ENCODE data around the gene TBC1D5.

TBC1D5 gene

DNA sequence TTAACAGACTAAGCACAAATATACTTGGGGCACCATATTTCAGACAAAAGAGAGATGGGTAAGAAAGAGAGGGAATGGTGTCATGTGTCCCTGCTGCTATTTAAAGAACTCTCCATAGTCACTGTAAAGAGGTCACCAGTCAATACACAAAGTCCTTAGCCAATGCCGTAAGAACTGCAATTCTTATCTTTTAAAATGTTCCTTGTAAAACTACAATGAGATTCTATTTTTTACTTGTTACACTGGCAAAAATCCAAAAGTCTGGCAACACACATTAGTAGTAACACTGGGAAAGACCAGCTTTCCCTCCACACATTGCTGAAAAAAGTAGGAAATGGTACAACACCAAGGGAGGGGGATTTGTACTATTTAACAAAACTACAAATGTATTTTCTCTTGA is 189.4 kb downstream of the TBC1D5 start:
- ATAC-seq: no peak
- TF ChIP-seq ARNTL (CRISPR knock-in tag; IDR thresholded peaks at IDR 0.05; ENCODE audit: borderline replicate concordance, low read depth): no peak
- no peak for TF ChIP-seq RARB (CRISPR knock-in tag; IDR thresholded peaks at IDR 0.05)
- TF ChIP-seq ZFP3 (CRISPR knock-in tag; IDR thresholded peaks at IDR 0.05): no peak
- TF ChIP-seq PPARA (CRISPR knock-in tag; IDR thresholded peaks at IDR 0.05; ENCODE audit: borderline replicate concordance): no peak
- TF ChIP-seq, protein P1, sequence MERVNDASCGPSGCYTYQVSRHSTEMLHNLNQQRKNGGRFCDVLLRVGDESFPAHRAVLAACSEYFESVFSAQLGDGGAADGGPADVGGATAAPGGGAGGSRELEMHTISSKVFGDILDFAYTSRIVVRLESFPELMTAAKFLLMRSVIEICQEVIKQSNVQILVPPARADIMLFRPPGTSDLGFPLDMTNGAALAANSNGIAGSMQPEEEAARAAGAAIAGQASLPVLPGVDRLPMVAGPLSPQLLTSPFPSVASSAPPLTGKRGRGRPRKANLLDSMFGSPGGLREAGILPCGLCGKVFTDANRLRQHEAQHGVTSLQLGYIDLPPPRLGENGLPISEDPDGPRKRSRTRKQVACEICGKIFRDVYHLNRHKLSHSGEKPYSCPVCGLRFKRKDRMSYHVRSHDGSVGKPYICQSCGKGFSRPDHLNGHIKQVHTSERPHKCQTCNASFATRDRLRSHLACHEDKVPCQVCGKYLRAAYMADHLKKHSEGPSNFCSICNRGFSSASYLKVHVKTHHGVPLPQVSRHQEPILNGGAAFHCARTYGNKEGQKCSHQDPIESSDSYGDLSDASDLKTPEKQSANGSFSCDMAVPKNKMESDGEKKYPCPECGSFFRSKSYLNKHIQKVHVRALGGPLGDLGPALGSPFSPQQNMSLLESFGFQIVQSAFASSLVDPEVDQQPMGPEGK (CRISPR knock-in tag; IDR thresholded peaks at IDR 0.05; ENCODE audit: borderline replicate concordance): no peak
- TF ChIP-seq, protein P2, sequence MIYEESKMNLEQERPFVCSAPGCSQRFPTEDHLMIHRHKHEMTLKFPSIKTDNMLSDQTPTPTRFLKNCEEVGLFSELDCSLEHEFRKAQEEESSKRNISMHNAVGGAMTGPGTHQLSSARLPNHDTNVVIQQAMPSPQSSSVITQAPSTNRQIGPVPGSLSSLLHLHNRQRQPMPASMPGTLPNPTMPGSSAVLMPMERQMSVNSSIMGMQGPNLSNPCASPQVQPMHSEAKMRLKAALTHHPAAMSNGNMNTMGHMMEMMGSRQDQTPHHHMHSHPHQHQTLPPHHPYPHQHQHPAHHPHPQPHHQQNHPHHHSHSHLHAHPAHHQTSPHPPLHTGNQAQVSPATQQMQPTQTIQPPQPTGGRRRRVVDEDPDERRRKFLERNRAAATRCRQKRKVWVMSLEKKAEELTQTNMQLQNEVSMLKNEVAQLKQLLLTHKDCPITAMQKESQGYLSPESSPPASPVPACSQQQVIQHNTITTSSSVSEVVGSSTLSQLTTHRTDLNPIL (CRISPR knock-in tag; IDR thresholded peaks at IDR 0.05; ENCODE audit: low read depth): no peak
- no peak for TF ChIP-seq ISL1 (CRISPR knock-in tag; IDR thresholded peaks at IDR 0.05)
- TF ChIP-seq OSR1 (CRISPR knock-in tag; IDR thresholded peaks at IDR 0.05): no peak
- no peak for TF ChIP-seq ESRRG (CRISPR knock-in tag; IDR thresholded peaks at IDR 0.05)
- no peak for TF ChIP-seq CSDC2 (CRISPR knock-in tag; IDR thresholded peaks at IDR 0.05)
- no peak for TF ChIP-seq ZNF565 (CRISPR knock-in tag; conservative IDR thresholded peaks at IDR 0.05; ENCODE audit: low read depth)
- TF ChIP-seq ZFP30 (CRISPR knock-in tag; IDR thresholded peaks at IDR 0.05): no peak
- TF ChIP-seq GLIS3 (CRISPR knock-in tag; IDR thresholded peaks at IDR 0.05): no peak
- TF ChIP-seq ZC3H10 (CRISPR knock-in tag; IDR thresholded peaks at IDR 0.05): no peak
- TF ChIP-seq, protein P3, sequence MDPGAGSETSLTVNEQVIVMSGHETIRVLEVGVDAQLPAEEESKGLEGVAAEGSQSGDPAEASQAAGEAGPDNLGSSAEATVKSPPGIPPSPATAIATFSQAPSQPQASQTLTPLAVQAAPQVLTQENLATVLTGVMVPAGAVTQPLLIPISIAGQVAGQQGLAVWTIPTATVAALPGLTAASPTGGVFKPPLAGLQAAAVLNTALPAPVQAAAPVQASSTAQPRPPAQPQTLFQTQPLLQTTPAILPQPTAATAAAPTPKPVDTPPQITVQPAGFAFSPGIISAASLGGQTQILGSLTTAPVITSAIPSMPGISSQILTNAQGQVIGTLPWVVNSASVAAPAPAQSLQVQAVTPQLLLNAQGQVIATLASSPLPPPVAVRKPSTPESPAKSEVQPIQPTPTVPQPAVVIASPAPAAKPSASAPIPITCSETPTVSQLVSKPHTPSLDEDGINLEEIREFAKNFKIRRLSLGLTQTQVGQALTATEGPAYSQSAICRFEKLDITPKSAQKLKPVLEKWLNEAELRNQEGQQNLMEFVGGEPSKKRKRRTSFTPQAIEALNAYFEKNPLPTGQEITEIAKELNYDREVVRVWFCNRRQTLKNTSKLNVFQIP (CRISPR knock-in tag; IDR thresholded peaks at IDR 0.05; ENCODE audit: borderline replicate concordance, low read depth): no peak
- TF ChIP-seq SNAI2 (CRISPR knock-in tag; IDR thresholded peaks at IDR 0.05): no peak

DNA sequence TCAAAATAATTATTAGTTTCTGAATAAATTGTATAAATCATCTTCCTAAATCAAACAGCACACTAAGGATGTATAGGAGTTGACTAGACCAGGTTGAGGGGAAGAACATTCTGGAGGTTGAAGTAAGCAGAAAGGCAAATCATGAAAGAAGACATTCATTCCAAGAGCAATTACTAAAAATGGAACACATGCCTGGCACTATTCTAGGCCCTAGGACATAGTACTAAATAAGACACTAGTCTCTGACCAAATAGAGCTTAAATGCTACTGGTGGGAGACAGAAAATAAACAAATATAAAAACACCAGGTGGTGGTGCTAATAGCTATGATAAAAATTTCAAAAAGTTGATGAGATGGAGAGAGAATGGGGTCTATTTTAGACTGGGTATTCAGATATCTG is 190.1 kb downstream of the TBC1D5 start:
- TF ChIP-seq, protein P3 (CRISPR knock-in tag; IDR thresholded peaks at IDR 0.05; ENCODE audit: borderline replicate concordance, low read depth): no peak
- TF ChIP-seq ZNF8 (CRISPR knock-in tag; IDR thresholded peaks at IDR 0.05): no peak

DNA sequence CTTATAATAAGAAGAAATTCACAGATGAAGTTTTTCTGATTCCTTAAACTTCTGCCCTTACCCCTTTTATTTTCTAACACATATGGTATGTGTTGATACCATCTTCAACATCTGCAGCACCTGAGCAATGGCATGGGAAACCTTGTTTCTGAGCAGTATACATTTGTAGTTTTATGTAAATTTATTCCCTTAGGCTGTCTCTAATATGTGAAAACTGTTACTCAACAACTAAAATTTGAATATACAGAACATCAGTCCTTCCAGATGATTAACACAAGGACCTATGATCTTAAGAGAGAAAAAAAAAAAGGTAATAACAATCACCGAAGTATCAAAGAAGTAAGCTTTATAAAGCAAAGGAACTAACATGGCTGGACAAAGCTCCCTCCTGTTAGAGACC is 190.5 kb downstream of the TBC1D5 start:
- ATAC-seq: no peak; the same call in 2 of the 3 replicates
- TF ChIP-seq ESRRG (CRISPR knock-in tag; IDR thresholded peaks at IDR 0.05) (no peak), OSR1 (CRISPR knock-in tag; IDR thresholded peaks at IDR 0.05) (no peak), BACH2 (CRISPR knock-in tag; IDR thresholded peaks at IDR 0.05; ENCODE audit: borderline replicate concordance) (no peak), ZNF565 (CRISPR knock-in tag; conservative IDR thresholded peaks at IDR 0.05; ENCODE audit: low read depth) (no peak)
- TF ChIP-seq, protein P2 (CRISPR knock-in tag; IDR thresholded peaks at IDR 0.05; ENCODE audit: low read depth): no peak

More for the DNA sequence above, 190.1 kb downstream of the TBC1D5 start:
- no peak for ATAC-seq

DNA sequence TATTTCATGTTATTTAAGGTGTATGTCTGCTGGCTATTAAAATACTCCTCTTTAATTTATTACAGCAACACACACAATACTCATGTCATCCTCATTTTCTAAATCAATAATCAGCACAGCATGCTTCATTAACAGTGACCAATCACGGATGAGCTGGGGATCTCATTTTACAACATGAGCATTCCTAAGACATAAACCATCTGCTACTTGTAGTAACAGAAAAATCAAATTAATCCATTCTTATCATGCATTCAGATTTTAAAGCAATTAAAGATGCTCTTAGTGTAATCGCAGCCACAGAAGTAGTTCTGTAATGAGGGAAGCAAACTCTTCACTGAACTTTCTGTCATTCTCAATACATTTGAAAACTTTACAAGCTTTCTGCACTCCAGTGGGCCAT is 191.1 kb downstream of the TBC1D5 start:
- peak; percentile 79 for ATAC-seq
- TF ChIP-seq ZNF70 (CRISPR knock-in tag; IDR thresholded peaks at IDR 0.05) (no peak), ZFP30 (CRISPR knock-in tag; IDR thresholded peaks at IDR 0.05) (no peak), BACH2 (CRISPR knock-in tag; IDR thresholded peaks at IDR 0.05; ENCODE audit: borderline replicate concordance) (no peak), ZC3H10 (CRISPR knock-in tag; IDR thresholded peaks at IDR 0.05) (0 out of 2 replicates have a peak, but pooled peaks have one; percentile 89), SNAI2 (CRISPR knock-in tag; IDR thresholded peaks at IDR 0.05) (peak; percentile 66; the same call in 1 of the 2 replicates), ISL1 (CRISPR knock-in tag; IDR thresholded peaks at IDR 0.05) (peak; percentile 99), TCF4 (CRISPR knock-in tag; IDR thresholded peaks at IDR 0.05; ENCODE audit: borderline replicate concordance) (peak; percentile 65), OSR1 (CRISPR knock-in tag; IDR thresholded peaks at IDR 0.05) (no peak), ZFP3 (CRISPR knock-in tag; IDR thresholded peaks at IDR 0.05) (0 out of 2 replicates have a peak, but pooled peaks have one; percentile 28), ZNF565 (CRISPR knock-in tag; conservative IDR thresholded peaks at IDR 0.05; ENCODE audit: low read depth) (no peak)
- TF ChIP-seq, protein P2 (CRISPR knock-in tag; IDR thresholded peaks at IDR 0.05; ENCODE audit: low read depth): peak; percentile 74; the same call in 1 of the 2 replicates
- TF ChIP-seq, protein P3 (CRISPR knock-in tag; IDR thresholded peaks at IDR 0.05; ENCODE audit: borderline replicate concordance, low read depth): no peak
- TF ChIP-seq, protein P1 (CRISPR knock-in tag; IDR thresholded peaks at IDR 0.05; ENCODE audit: borderline replicate concordance): 0 out of 2 replicates have a peak, but pooled peaks have one; percentile 20

All from SK-N-SH treated with all-trans-retinoic acid at 6 μM for 48 hours (cell line).